Muscle of leg (tissue), 11 donors: ENCODE results near the gene PPP2R2C. TPM values are rescaled to one million over a fixed set of nuclear protein-coding genes. Genes with fewer than 3 reads are reported as not detected.

Experiments
- DNase-seq: peaks from one replicate; pipeline ENCODE4 v3.0.0; 2013
- H3K27ac ChIP-seq: one replicate; pipeline ENCODE4 v1.5.1; 2013; ENCODE audit warnings: mild to moderate bottlenecking, low read length, control low read depth
- H3K27me3 ChIP-seq: one replicate; pipeline ENCODE4 v1.6.1; 2013; ENCODE audit warnings: low read length; ENCODE audit not compliant: control insufficient read depth, insufficient read depth
- H3K36me3 ChIP-seq: one replicate; pipeline ENCODE4 v1.6.1; 2013; ENCODE audit warnings: low read length; ENCODE audit not compliant: control insufficient read depth, insufficient read depth
- H3K4me1 ChIP-seq: one replicate; pipeline ENCODE4 v1.6.1; 2013; ENCODE audit warnings: low read length; ENCODE audit not compliant: control insufficient read depth, insufficient read depth
- H3K4me3 ChIP-seq: one replicate; pipeline ENCODE4 v1.5.1; 2013; ENCODE audit warnings: low read length, control low read depth
- H3K9me3 ChIP-seq: replicated peaks from 2 replicates; pipeline ENCODE4 v1.6.1; 2013; ENCODE audit warnings: low read depth, low read length; ENCODE audit not compliant: control insufficient read depth
- WGBS: methylation state at CpG from one replicate; pipeline ENCODE4 v1.1.5; 2013; ENCODE audit warnings: missing lambda C conversion rate; ENCODE audit not compliant: insufficient coverage; 5-methylcytosine and 5-hydroxymethylcytosine counted together
- polyA plus RNA-seq, 8 donors: library from polyadenylated mRNA; unstranded; fragments of 120-200 nt; gene quantifications; one replicate each; pipeline versions ENCODE4 v1.2.1 to v1.2.3, GENCODE V29; 2013; ENCODE audit warnings: inconsistent platforms in 1 of 8, low replicate concordance in 1 of 8; ENCODE audit not compliant: insufficient read length in 8 of 8, insufficient read depth in 1 of 8
- total RNA-seq: library from RNA; stranded (reverse); fragments of 120-200 nt; gene quantifications from one replicate; pipeline ENCODE4 v1.2.4, GENCODE V29; 2013

The PPP2R2C gene
- total and polyA plus RNA-seq, 9 donors = 0.09 to 3.4 (median 0.17) TPM

GRCh38 chr4:6381571-6382123, 90.8 kb downstream of the PPP2R2C start:
- Histone ChIP-seq H3K27me3 (peaks cover 27% of the 10 kb centered on the region), H3K9me3 (no peaks in the 10 kb centered on the region), H3K36me3 (no peaks in the 10 kb centered on the region), H3K4me3 (no peak overlapping the region), H3K4me1 (no peaks in the 10 kb centered on the region), H3K27ac (no peak overlapping the region)
- 72% methylated on average over 3 of the region's 4 CpGs for WGBS
- DNase-seq = no peak

- Histone ChIP-seq H3K36me3 (no peaks in the 10 kb centered on the region), H3K4me1 (no peaks in the 10 kb centered on the region), H3K9me3 (no peaks in the 10 kb centered on the region), H3K4me3 (no peak overlapping the region), H3K27me3 (peaks cover 27% of the 10 kb centered on the region), H3K27ac (no peak overlapping the region)
- DNase-seq = no peak
- 60% methylated on average over 14 of the region's 21 CpGs for WGBS
Measured at GRCh38 chr4:6380746-6381410, 91.5 kb downstream of the PPP2R2C start.

- H3K4me3 ChIP-seq = no peak overlapping the region
- no peaks in the 10 kb centered on the region for H3K4me1 ChIP-seq
- WGBS = 31% methylated on average over 19 of the region's 24 CpGs
- H3K36me3 ChIP-seq = no peaks in the 10 kb centered on the region
- peaks cover 27% of the 10 kb centered on the region for H3K27me3 ChIP-seq
- DNase-seq = no peak
- no peak overlapping the region for H3K27ac ChIP-seq
- H3K9me3 ChIP-seq = no peaks in the 10 kb centered on the region
Measured at GRCh38 chr4:6379767-6380745, 92.4 kb downstream of the PPP2R2C start.

GRCh38 chr4:6378493-6379445, 93.6 kb downstream of the PPP2R2C start:
- Histone ChIP-seq H3K27me3 (peaks cover 27% of the 10 kb centered on the region), H3K9me3 (no peaks in the 10 kb centered on the region), H3K4me1 (no peaks in the 10 kb centered on the region), H3K4me3 (no peak overlapping the region), H3K36me3 (no peaks in the 10 kb centered on the region), H3K27ac (no peak overlapping the region)
- no peak for DNase-seq
- 78% methylated on average over 35 of the region's 41 CpGs for WGBS

- H3K4me3 ChIP-seq = no peak overlapping the region
- WGBS = 51% methylated on average over 13 of the region's 25 CpGs
- no peaks in the 10 kb centered on the region for H3K9me3 ChIP-seq
- H3K27me3 ChIP-seq = peaks cover 27% of the 10 kb centered on the region
- H3K36me3 ChIP-seq = no peaks in the 10 kb centered on the region
- DNase-seq = no peak
- no peak overlapping the region for H3K27ac ChIP-seq
- no peaks in the 10 kb centered on the region for H3K4me1 ChIP-seq
Measured at GRCh38 chr4:6377626-6378492, 94.6 kb downstream of the PPP2R2C start.

- no peak for DNase-seq
- no peaks in the 10 kb centered on the region for H3K4me1 ChIP-seq
- WGBS = 79% methylated on average over 6 of the region's 19 CpGs
- H3K27ac ChIP-seq = no peak overlapping the region
- H3K4me3 ChIP-seq = no peak overlapping the region
- H3K9me3 ChIP-seq = no peaks in the 10 kb centered on the region
- H3K36me3 ChIP-seq = no peaks in the 10 kb centered on the region
- peaks cover 19% of the 10 kb centered on the region for H3K27me3 ChIP-seq
Measured at GRCh38 chr4:6375620-6376295, 96.7 kb downstream of the PPP2R2C start.

GRCh38 chr4:6374575-6374974, 97.8 kb downstream of the PPP2R2C start:
- Histone ChIP-seq H3K4me3 (no peak overlapping the region), H3K27me3 (peaks cover 9% of the 10 kb centered on the region), H3K9me3 (no peaks in the 10 kb centered on the region), H3K4me1 (no peaks in the 10 kb centered on the region), H3K27ac (no peak overlapping the region), H3K36me3 (no peaks in the 10 kb centered on the region)
- DNase-seq = no peak
- 80% methylated on average over 10 of the region's 10 CpGs for whole genome bisulfite sequencing

GRCh38 chr4:6373541-6374410, 98.6 kb downstream of the PPP2R2C start:
- Histone ChIP-seq H3K9me3 (no peaks in the 10 kb centered on the region), H3K4me3 (no peak overlapping the region), H3K4me1 (no peaks in the 10 kb centered on the region), H3K27me3 (peaks cover 14% of the 10 kb centered on the region), H3K36me3 (no peaks in the 10 kb centered on the region), H3K27ac (no peak overlapping the region)
- DNase-seq = no peak
- WGBS = 81% methylated on average over 7 of the region's 12 CpGs
